K562 (cell line): ENCODE data around the gene CSTB. TPM values are rescaled to one million over a fixed set of nuclear protein-coding genes. Genes with fewer than 3 reads are reported as not detected.

ENCODE experiments used
- ATF3 ChIP-seq, 2 experiments: fragments of 450-650 bp in 1 of 2; sonication (generic) in 1 of 2; formaldehyde crosslinking in 1 of 2; IDR thresholded peaks in 1 of 2; conservative IDR thresholded peaks in 1 of 2; 2 replicates each; pipeline versions ENCODE4 v1.6.1 to v1.8.1; 2016 to 2023; ENCODE audit warnings: mild to moderate bottlenecking in 2 of 2, moderate library complexity in 2 of 2, inconsistent platforms in 1 of 2, missing genetic modification reagents in 1 of 2
- BMI1 ChIP-seq: fragments of 150-350 bp; IDR thresholded peaks from 2 replicates; pipeline ENCODE4 v1.6.1; 2014; ENCODE audit warnings: low read length
- CREB3 ChIP-seq: fragments of 450-650 bp; conservative IDR thresholded peaks from 2 replicates; pipeline ENCODE4 v1.6.1; 2016; ENCODE audit warnings: missing genetic modification characterization, low read depth, mild to moderate bottlenecking, missing compliant biosample characterization, moderate library complexity
- ETV1 ChIP-seq: fragments of 450-650 bp; conservative IDR thresholded peaks from 2 replicates; pipeline ENCODE4 v1.6.1; 2016; ENCODE audit warnings: missing genetic modification characterization, control low read depth, low read depth, missing compliant biosample characterization
- RFX7 ChIP-seq: fragments of 250-450 bp; sonication (Bioruptor Pico); IDR thresholded peaks from 2 replicates; pipeline ENCODE4 v1.5.1; 2021; ENCODE audit warnings: mild to moderate bottlenecking
- SMAD1 ChIP-seq: fragments of 150-350 bp; IDR thresholded peaks from 2 replicates; pipeline ENCODE4 v1.6.1; 2014; ENCODE audit warnings: low read length, low read depth; ENCODE audit not compliant: partially characterized antibody
- SREBF2 ChIP-seq: sonication (generic); formaldehyde crosslinking; IDR thresholded peaks from 2 replicates; pipeline ENCODE4 v1.4.0; 2020; ENCODE audit warnings: mild to moderate bottlenecking, missing genetic modification reagents
- TEAD2 ChIP-seq: fragments of 450-650 bp; IDR thresholded peaks from 2 replicates; pipeline ENCODE4 v1.6.1; 2016; ENCODE audit warnings: missing genetic modification characterization, control low read depth, missing compliant biosample characterization
- ZBED1 ChIP-seq: IDR thresholded peaks from 2 replicates; pipeline ENCODE4 v1.6.1; 2014
- ZNF140 ChIP-seq: fragments of 250-450 bp; sonication (Bioruptor Pico); IDR thresholded peaks from 2 replicates; pipeline ENCODE4 v1.8.0; 2021; ENCODE audit warnings: moderate library complexity, mild to moderate bottlenecking, inconsistent platforms
- ZNF184 ChIP-seq: sonication (generic); formaldehyde crosslinking; IDR thresholded peaks from 2 replicates; pipeline ENCODE4 v1.5.0; 2020; ENCODE audit warnings: missing genetic modification reagents
- ZNF212 ChIP-seq: fragments of 450-650 bp; formaldehyde crosslinking; IDR thresholded peaks from 2 replicates; pipeline ENCODE4 v1.4.0; 2020; ENCODE audit warnings: mild to moderate bottlenecking
- ZNF263 ChIP-seq: sonication (generic); formaldehyde crosslinking; IDR thresholded peaks from 2 replicates; pipeline ENCODE4 v1.8.0; 2022; ENCODE audit warnings: mild to moderate bottlenecking, missing genetic modification reagents, borderline replicate concordance
- ZNF316 ChIP-seq: fragments of 450-650 bp; IDR thresholded peaks from 2 replicates; pipeline ENCODE4 v1.6.1; 2016
- ZNF76 ChIP-seq: fragments of 250-450 bp; sonication (Bioruptor Pico); IDR thresholded peaks from 2 replicates; pipeline ENCODE4 v1.4.0; 2020; ENCODE audit warnings: mild to moderate bottlenecking, moderate library complexity, borderline replicate concordance
- ZNF830 ChIP-seq: fragments of 250-450 bp; sonication (Bioruptor Pico); IDR thresholded peaks from 2 replicates; pipeline ENCODE4 v1.5.0; 2021; ENCODE audit warnings: mild to moderate bottlenecking
- polyA plus RNA-seq, 8 experiments: library from polyadenylated mRNA; depleted of rRNA in 4 of 8; stranded (reverse) in 5 of 8; unstranded in 3 of 8; fragments of >200 nt; fragmentation: Nextera tagmentation in 2 of 8; fragmentation: Illumina TruSeq in 1 of 8; extraction: Ambion mirVana in 2 of 8; extraction: Trizol in 1 of 8; gene quantifications; 2 replicates each; pipeline versions ENCODE4 v1.2.1 to v1.2.3, GENCODE V29; 2011 to 2014; ENCODE audit warnings: inconsistent platforms in 1 of 8, missing spikeins in 1 of 8
- total RNA-seq, 7 experiments: library from RNA; depleted of rRNA in 6 of 7; stranded (reverse); fragments of >200 nt in 6 of 7; fragmentation: Illumina TruSeq in 2 of 7; extraction: Trizol in 2 of 7; gene quantifications; 2 replicates each; pipeline versions ENCODE4 v1.2.1 to v1.2.3, GENCODE V29; 2011 to 2021; ENCODE audit warnings: low replicate concordance in 1 of 7
- TF ChIP-seq, protein P1 (sequence below), 2 experiments: fragments of 250-450 bp in 1 of 2; fragments of 450-650 bp in 1 of 2; sonication (Bioruptor Pico) in 1 of 2; IDR thresholded peaks; 2 replicates each; pipeline versions ENCODE4 v1.6.1 to v1.8.0; 2016 to 2021; ENCODE audit warnings: mild to moderate bottlenecking in 2 of 2, moderate library complexity in 2 of 2, missing compliant biosample characterization in 1 of 2, missing genetic modification characterization in 1 of 2
- TF ChIP-seq, protein P2 (sequence below), 3 experiments: fragments of 200-800 bp in 1 of 3; fragments of 250-450 bp in 1 of 3; fragments of 450-650 bp in 1 of 3; sonication (Bioruptor Pico) in 1 of 3; sonication (Bioruptor generic) in 1 of 3; formaldehyde crosslinking in 1 of 3; IDR thresholded peaks; 2 replicates each; pipeline versions ENCODE4 v1.6.1 to v1.8.0; 2016 to 2022; ENCODE audit warnings: mild to moderate bottlenecking in 2 of 3, missing genetic modification characterization in 2 of 3, missing compliant biosample characterization in 1 of 3, moderate library complexity in 1 of 3
- TF ChIP-seq, protein P3 (sequence below): sonication (generic); formaldehyde crosslinking; IDR thresholded peaks from 2 replicates; pipeline ENCODE4 v1.9.0; 2022; ENCODE audit warnings: mild to moderate bottlenecking, missing genetic modification reagents

The CSTB gene
- total and polyA plus RNA-seq, 9 of the 15 experiments (the other 6 are each of a cell fraction or from before 2014, with no cell fraction given): 12.4 to 65.0 (median 31.7) TPM

GRCh38 chr21:43767984-43768867, 7.9 kb downstream of the CSTB start (continued):
- TF ChIP-seq, protein P1, sequence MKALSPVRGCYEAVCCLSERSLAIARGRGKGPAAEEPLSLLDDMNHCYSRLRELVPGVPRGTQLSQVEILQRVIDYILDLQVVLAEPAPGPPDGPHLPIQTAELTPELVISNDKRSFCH (CRISPR knock-in tag; IDR thresholded peaks at IDR 0.05): no peak
- TF ChIP-seq, protein P1 (tag; IDR thresholded peaks at IDR 0.05): peak; percentile 85
- TF ChIP-seq ETV1 (tag) (no peak), ZNF263 (CRISPR knock-in tag) (peak; percentile 37; the same call in 1 of the 2 replicates), ZNF830 (CRISPR knock-in tag) (0 out of 2 replicates have a peak, but pooled peaks have one; percentile 29), ATF3 (IDR thresholded peaks at IDR 0.05) (peak; percentile 85), ATF3 (CRISPR knock-in tag; conservative IDR thresholded peaks at IDR 0.05) (peak; percentile 50; the same call in 1 of the 2 replicates), SMAD1 (peak; percentile 31), SREBF2 (CRISPR knock-in tag) (no peak), ZNF212 (no peak), ZNF76 (CRISPR knock-in tag) (0 out of 2 replicates have a peak, but pooled peaks have one; percentile 25), ZNF140 (no peak), TEAD2 (tag) (peak; percentile 64), ZBED1 (no peak), ZNF316 (peak; percentile 98), BMI1 (no peak), ZNF184 (CRISPR knock-in tag) (no peak), RFX7 (CRISPR knock-in tag) (no peak), CREB3 (tag) (peak; percentile 88)
- TF ChIP-seq, protein P2, sequence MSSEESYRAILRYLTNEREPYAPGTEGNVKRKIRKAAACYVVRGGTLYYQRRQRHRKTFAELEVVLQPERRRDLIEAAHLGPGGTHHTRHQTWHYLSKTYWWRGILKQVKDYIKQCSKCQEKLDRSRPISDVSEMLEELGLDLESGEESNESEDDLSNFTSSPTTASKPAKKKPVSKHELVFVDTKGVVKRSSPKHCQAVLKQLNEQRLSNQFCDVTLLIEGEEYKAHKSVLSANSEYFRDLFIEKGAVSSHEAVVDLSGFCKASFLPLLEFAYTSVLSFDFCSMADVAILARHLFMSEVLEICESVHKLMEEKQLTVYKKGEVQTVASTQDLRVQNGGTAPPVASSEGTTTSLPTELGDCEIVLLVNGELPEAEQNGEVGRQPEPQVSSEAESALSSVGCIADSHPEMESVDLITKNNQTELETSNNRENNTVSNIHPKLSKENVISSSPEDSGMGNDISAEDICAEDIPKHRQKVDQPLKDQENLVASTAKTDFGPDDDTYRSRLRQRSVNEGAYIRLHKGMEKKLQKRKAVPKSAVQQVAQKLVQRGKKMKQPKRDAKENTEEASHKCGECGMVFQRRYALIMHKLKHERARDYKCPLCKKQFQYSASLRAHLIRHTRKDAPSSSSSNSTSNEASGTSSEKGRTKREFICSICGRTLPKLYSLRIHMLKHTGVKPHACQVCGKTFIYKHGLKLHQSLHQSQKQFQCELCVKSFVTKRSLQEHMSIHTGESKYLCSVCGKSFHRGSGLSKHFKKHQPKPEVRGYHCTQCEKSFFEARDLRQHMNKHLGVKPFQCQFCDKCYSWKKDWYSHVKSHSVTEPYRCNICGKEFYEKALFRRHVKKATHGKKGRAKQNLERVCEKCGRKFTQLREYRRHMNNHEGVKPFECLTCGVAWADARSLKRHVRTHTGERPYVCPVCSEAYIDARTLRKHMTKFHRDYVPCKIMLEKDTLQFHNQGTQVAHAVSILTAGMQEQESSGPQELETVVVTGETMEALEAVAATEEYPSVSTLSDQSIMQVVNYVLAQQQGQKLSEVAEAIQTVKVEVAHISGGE (CRISPR knock-in tag; IDR thresholded peaks at IDR 0.05): peak in 1 of 3 experiments; percentile 79; a peak in 2 of 6 replicates
- TF ChIP-seq, protein P3, sequence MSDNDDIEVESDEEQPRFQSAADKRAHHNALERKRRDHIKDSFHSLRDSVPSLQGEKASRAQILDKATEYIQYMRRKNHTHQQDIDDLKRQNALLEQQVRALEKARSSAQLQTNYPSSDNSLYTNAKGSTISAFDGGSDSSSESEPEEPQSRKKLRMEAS: peak; percentile 92
